Glomerular endothelial cell (primary cell): Measurements from ENCODE around the gene CIDEA. TPM values are rescaled to one million over a fixed set of nuclear protein-coding genes. Genes with fewer than 3 reads are reported as not detected.
"Not testable (repeated sequence)": the region's sequence is repeated elsewhere in the genome, so short reads cannot be mapped to it uniquely, and the experiment has no call there.

Source experiments
- DNase-seq: peaks from one replicate; pipeline ENCODE4 v3.0.0-alpha.2; 2011; ENCODE audit warnings: low read depth, low spot score; ENCODE audit errors: extremely low read depth
- total RNA-seq: library from RNA; depleted of rRNA; stranded (reverse); fragments of >200 nt; gene quantifications from 2 replicates; pipeline ENCODE4 v1.2.3, GENCODE V29; 2015

The CIDEA gene
- 1.4 and 3.5 TPM in 2 replicates for total RNA-seq

GRCh38 chr18:12254136-12254819 is at the start of gene CIDEA:
Gene CIDEA (plus strand): TSS chr18:12254361. CDS start chr18:12254384, 23 bp downstream.
- DNase-seq = no peak

GRCh38 chr18:12208296-12209153 is 45.6 kb upstream of the CIDEA start:
- DNase-seq = not testable (repeated sequence)

GRCh38 chr18:12212308-12212707 is 41.9 kb upstream of the CIDEA start:
- not testable (repeated sequence) for DNase-seq

- not testable (repeated sequence) for DNase-seq
Observed at GRCh38 chr18:12214296-12215005, 39.7 kb upstream of the CIDEA start.

- not testable (repeated sequence) for DNase-seq
Observed at GRCh38 chr18:12216471-12216870, 37.7 kb upstream of the CIDEA start.

GRCh38 chr18:12218603-12219002 is 35.6 kb upstream of the CIDEA start:
- not testable (repeated sequence) for DNase-seq

GRCh38 chr18:12222041-12222440 is 32.1 kb upstream of the CIDEA start:
- DNase-seq = not testable (repeated sequence)

- not testable (repeated sequence) for DNase-seq
Observed at GRCh38 chr18:12223326-12223725, 30.8 kb upstream of the CIDEA start.

GRCh38 chr18:12226807-12227206 is 27.4 kb upstream of the CIDEA start:
- DNase-seq = not testable (repeated sequence)

- not testable (repeated sequence) for DNase-seq
Observed at GRCh38 chr18:12227399-12228186, 26.6 kb upstream of the CIDEA start.

GRCh38 chr18:12228308-12228707 is 25.9 kb upstream of the CIDEA start:
- DNase-seq = not testable (repeated sequence)

- not testable (repeated sequence) for DNase-seq
Observed at GRCh38 chr18:12230561-12230960, 23.6 kb upstream of the CIDEA start.

GRCh38 chr18:12231040-12231882 is 22.9 kb upstream of the CIDEA start:
- no peak for DNase-seq

GRCh38 chr18:12231986-12232385 is 22.2 kb upstream of the CIDEA start:
- DNase-seq = no peak

- no peak for DNase-seq
Observed at GRCh38 chr18:12233378-12233777, 20.8 kb upstream of the CIDEA start.

- no peak for DNase-seq
Observed at GRCh38 chr18:12234451-12235190, 19.5 kb upstream of the CIDEA start.

- DNase-seq = no peak
Observed at GRCh38 chr18:12236141-12236540, 18.0 kb upstream of the CIDEA start.

GRCh38 chr18:12236934-12237832 is 17.0 kb upstream of the CIDEA start:
- DNase-seq = no peak
